Activated CD8-positive, alpha-beta memory T cell treated with anti-CD3 and anti-CD28 coated beads, Interleukin-2, amount 10 ng/mL, durations not matched to agents 7 days and 5 days (primary cell): ENCODE results near the gene TMEM92. TPM values are rescaled to one million over a fixed set of nuclear protein-coding genes. Genes with fewer than 3 reads are reported as not detected.

ENCODE experiments used
- ATAC-seq: fragments of 150-1000 bp; cut with Tn5 transposase; one replicate; pipeline ENCODE4 v1.10.0; 2021; ENCODE audit warnings: moderate library complexity
- CTCF ChIA-PET: fragments of 350-600 bp; sonication (Branson Sonifier 250); formaldehyde crosslinking; loops from one replicate; lab custom pipeline; 2021; ENCODE audit warnings: antibody characterized with exemption; lab: Charles Lee
- DNase-seq: peaks from one replicate; pipeline ENCODE4 v3.0.0-alpha.2; 2020
- H3K27ac Mint-ChIP-seq: one replicate; pipeline ENCODE4 v1.8.0; 2021; ENCODE audit warnings: mild to moderate bottlenecking, mixed read lengths
- H3K27me3 Mint-ChIP-seq: one replicate; pipeline ENCODE4 v1.8.0; 2021; ENCODE audit warnings: mixed read lengths
- H3K36me3 Mint-ChIP-seq: one replicate; pipeline ENCODE4 v1.8.0; 2021; ENCODE audit warnings: mild to moderate bottlenecking, mixed read lengths
- H3K4me1 Mint-ChIP-seq: one replicate; pipeline ENCODE4 v1.8.0; 2021; ENCODE audit warnings: mixed read lengths
- H3K4me3 Mint-ChIP-seq: one replicate; pipeline ENCODE4 v1.8.0; 2021; ENCODE audit warnings: mild to moderate bottlenecking, moderate library complexity, mixed read lengths
- H3K9me3 Mint-ChIP-seq: one replicate; pipeline ENCODE4 v1.8.0; 2022; ENCODE audit warnings: low read depth, mixed read lengths
- total RNA-seq, 2 experiments: library from RNA; stranded (reverse); gene quantifications; one replicate each; pipeline ENCODE4 v1.2.3, GENCODE V29; 2021

Gene TMEM92
- total RNA-seq, 2 experiments from 2014 or later: 0.07 to 0.09 TPM

DNA sequence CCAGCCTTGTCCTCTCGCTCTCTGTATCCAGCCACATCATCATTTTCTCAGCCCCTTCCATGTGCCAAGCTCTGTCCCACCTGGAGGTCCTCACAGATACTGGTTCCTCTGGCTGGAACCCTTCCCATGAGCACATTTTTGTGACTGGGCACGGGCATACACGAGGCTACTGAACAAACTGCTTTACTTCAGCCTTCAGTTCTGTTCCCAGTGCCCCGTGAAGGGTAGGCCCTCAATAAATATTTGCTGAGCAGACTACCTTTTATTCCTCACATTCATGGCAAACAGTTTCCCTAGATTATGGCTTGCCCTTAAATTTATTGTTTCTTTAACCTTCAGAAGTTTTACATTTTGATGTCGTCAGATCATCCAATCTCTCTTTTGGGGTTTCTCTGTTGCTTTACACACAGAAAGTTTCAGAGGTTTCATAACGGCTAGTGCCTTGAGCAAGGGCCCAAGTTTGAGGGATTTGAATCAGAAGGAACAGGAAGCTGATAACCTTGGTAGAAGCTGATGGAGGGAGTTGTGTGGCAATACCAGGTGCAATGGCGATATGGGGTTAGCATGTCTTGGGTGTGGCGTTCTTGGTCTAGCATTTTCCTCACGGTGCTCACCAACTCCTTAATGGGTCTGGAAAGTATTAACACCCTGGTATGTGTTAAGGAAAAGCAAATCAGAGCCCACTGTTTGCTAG, 27.8 kb downstream of the TMEM92 start:
- CTCF ChIA-PET: interaction anchor here (0.6 to 2.0 kb wide), 6 partner anchors 13 to 102 kb away, joined by 3 to 13 read pairs (median 4); partner anchors contain the start of gene COL1A1
- Mint-ChIP-seq H3K4me1 (peaks cover 12% of the 10 kb centered on the region), H3K9me3 (no peaks in the 10 kb centered on the region), H3K27me3 (peaks cover 5% of the 10 kb centered on the region), H3K4me3 (no peak overlapping the region), H3K27ac (peak overlapping the region; percentile 54), H3K36me3 (no peaks in the 10 kb centered on the region)
- no peak for DNase-seq
- ATAC-seq: no peak

GRCh38 chr17:50303051-50303450, 28.8 kb downstream of the TMEM92 start:
- Mint-ChIP-seq H3K4me3 (no peak overlapping the region), H3K27ac (no peak overlapping the region), H3K36me3 (no peaks in the 10 kb centered on the region), H3K9me3 (no peaks in the 10 kb centered on the region), H3K27me3 (peaks cover 7% of the 10 kb centered on the region), H3K4me1 (peaks cover 12% of the 10 kb centered on the region)
- DNase-seq (no peak), ATAC-seq (no peak)
- CTCF ChIA-PET: interaction anchor here (0.8 to 2.0 kb wide), 3 partner anchors 30 to 102 kb away, joined by 3 to 13 read pairs (median 3); partner anchors contain the start of gene COL1A1

DNA sequence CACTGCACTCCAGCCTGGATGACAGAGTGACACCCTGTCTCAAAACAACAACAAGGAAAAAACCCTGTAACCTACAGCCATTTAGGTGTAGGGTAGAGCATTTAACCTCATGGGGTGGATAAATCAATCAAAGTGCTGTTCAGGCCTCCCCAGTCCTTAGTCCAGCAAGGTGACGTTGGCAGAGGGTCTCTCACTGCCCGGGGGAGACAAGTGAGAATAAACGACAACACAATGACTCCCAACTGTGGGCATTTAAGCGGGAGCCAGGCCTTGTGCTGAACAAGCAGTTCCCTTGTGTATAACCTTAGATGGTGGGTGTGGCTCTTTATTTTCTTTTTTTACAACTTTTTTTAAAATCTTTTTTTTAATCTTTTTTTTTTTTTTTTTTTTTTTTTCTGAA, 29.3 kb downstream of the TMEM92 start:
- no peaks in the 10 kb centered on the region for H3K36me3 Mint-ChIP-seq
- H3K27ac Mint-ChIP-seq: no peak overlapping the region
- no peaks in the 10 kb centered on the region for H3K9me3 Mint-ChIP-seq
- no peak for ATAC-seq
- peaks cover 7% of the 10 kb centered on the region for H3K27me3 Mint-ChIP-seq
- CTCF ChIA-PET: interaction anchor here (0.8 to 2.0 kb wide), 2 partner anchors 30 to 102 kb away, joined by 3 to 13 read pairs; partner anchors contain the start of gene COL1A1
- no peak overlapping the region for H3K4me3 Mint-ChIP-seq
- no peak for DNase-seq
- peaks cover 12% of the 10 kb centered on the region for H3K4me1 Mint-ChIP-seq

GRCh38 chr17:50304781-50305404, 30.6 kb downstream of the TMEM92 start:
- H3K27me3 Mint-ChIP-seq: peaks cover 7% of the 10 kb centered on the region
- DNase-seq: no peak
- H3K36me3 Mint-ChIP-seq: no peaks in the 10 kb centered on the region
- H3K9me3 Mint-ChIP-seq: no peaks in the 10 kb centered on the region
- peaks cover 16% of the 10 kb centered on the region for H3K4me1 Mint-ChIP-seq
- no peak overlapping the region for H3K4me3 Mint-ChIP-seq
- CTCF ChIA-PET: interaction anchor here (2.7 kb wide), 1 partner anchor 104 kb away, joined by 22 read pairs; the partner anchor contains the start of gene COL1A1
- no peak for ATAC-seq
- no peak overlapping the region for H3K27ac Mint-ChIP-seq

DNA sequence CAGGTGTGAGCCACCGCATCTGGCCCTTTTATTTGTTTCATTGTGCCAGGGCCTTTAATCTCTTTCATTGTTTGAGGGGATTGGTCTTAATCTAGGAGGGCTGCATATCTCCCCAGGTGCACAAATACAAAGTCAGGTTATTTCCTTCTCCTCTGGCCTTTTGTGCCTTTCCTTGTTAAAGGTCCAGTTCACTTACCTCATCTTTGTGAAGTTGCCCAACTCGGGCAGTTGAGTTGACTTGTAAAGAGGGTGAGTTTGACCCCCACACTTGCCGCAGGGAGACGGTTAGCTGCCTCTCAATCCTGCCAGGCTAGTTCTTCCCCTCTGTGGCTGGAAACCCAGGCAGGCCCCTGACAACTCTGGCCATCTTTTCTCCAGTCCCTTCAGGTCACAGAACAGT, 33.4 kb downstream of the TMEM92 start:
- H3K9me3 Mint-ChIP-seq: no peaks in the 10 kb centered on the region
- ATAC-seq (no peak), DNase-seq (no peak)
- peaks cover 17% of the 10 kb centered on the region for H3K4me1 Mint-ChIP-seq
- CTCF ChIA-PET: interaction anchor here (0.7 to 1.6 kb wide), 3 partner anchors 14 to 107 kb away, joined by 3 read pairs; no protein-coding TSS in a partner anchor
- H3K27ac Mint-ChIP-seq: no peak overlapping the region
- no peaks in the 10 kb centered on the region for H3K36me3 Mint-ChIP-seq
- H3K4me3 Mint-ChIP-seq: no peak overlapping the region
- peaks cover 5% of the 10 kb centered on the region for H3K27me3 Mint-ChIP-seq

DNA sequence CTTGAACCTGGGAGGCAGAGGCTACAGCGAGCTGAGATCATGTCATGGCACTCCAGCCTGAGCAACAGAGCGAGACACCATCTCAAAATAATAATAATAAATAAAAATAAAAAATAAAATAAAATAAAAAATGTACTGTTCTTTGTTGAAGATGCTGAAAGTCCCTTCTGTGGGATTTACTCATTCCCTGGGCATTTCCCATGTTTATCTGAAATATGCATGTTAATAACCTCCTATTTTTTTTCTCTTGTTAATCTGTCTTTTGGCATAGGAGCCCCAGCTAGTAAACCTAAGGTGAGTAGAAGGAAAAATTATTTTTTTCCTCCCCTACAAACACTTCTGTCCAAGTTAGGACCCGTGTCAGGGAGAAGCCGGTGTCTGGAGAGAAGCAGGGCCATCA, 34.4 kb downstream of the TMEM92 start:
- Mint-ChIP-seq H3K4me1 (peaks cover 17% of the 10 kb centered on the region), H3K27ac (no peak overlapping the region), H3K36me3 (no peaks in the 10 kb centered on the region), H3K27me3 (peaks cover 8% of the 10 kb centered on the region), H3K9me3 (no peaks in the 10 kb centered on the region), H3K4me3 (no peak overlapping the region)
- DNase-seq (no peak), ATAC-seq (no peak)
- CTCF ChIA-PET: interaction anchor here (1.0 to 1.6 kb wide), 4 partner anchors 19 to 108 kb away, joined by 3 read pairs; no protein-coding TSS in a partner anchor

DNA sequence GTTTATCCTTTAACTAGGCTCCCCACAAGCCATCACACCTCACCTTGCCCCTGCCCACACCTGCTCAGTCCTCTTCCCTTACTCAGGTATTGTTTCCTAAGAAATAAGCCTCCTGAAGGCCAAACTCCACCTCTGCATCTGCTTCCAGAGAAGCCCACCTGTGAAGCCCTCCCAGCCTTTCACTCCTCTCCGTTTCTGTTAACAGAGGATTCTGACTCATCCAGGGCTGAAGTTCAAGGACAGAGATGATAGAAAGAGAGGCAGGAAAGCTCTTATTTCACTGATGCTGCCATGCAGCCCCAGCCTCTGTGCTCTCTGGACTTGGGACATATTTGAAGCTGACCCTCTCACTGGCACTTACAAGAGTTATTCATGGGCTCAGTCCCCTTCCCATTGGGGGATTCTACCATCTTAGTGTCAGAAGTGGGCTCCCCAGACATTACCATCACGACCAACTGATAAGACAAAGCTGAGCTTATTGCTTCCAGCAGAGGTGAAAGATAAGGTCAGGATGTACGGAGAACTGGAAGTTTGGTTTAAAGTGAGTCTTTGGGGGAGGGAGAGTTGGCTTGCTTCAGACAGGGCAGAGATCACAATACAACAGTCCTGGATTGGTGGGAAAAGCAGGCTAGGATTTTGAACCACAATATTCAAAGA, 36.3 kb downstream of the TMEM92 start:
- peaks cover 11% of the 10 kb centered on the region for H3K27me3 Mint-ChIP-seq
- peaks cover 14% of the 10 kb centered on the region for H3K4me1 Mint-ChIP-seq
- no peaks in the 10 kb centered on the region for H3K9me3 Mint-ChIP-seq
- no peak overlapping the region for H3K4me3 Mint-ChIP-seq
- ATAC-seq (no peak), DNase-seq (no peak)
- H3K36me3 Mint-ChIP-seq: no peaks in the 10 kb centered on the region
- CTCF ChIA-PET: interaction anchor here (1.2 to 2.1 kb wide), 2 partner anchors 13 to 98 kb away, joined by 3 to 9 read pairs; no protein-coding TSS in a partner anchor
- H3K27ac Mint-ChIP-seq: peak overlapping the region; percentile 59

DNA sequence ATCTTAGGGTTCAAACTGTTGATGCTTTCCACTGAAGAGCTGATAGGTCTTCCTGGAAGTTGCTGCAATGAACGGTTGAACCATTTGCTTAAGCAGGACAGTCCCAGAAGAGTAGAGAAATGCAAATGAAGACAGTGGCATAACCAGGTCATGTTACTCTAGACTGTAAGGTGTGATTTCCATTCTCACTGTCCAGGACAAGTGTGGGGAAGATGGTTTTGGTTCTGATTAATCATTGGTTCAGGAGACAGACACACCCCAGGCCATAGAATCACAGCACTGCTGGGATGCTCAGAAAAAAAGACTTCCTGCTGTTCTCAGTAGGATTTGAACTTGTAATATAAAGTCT, 36.8 kb downstream of the TMEM92 start:
- no peaks in the 10 kb centered on the region for H3K9me3 Mint-ChIP-seq
- H3K27me3 Mint-ChIP-seq: peaks cover 11% of the 10 kb centered on the region
- H3K4me1 Mint-ChIP-seq: peaks cover 14% of the 10 kb centered on the region
- no peak overlapping the region for H3K27ac Mint-ChIP-seq
- CTCF ChIA-PET: interaction anchor here (1.2 to 2.1 kb wide), 3 partner anchors 13 to 110 kb away, joined by 3 to 9 read pairs (median 4); partner anchors contain the start of gene COL1A1
- DNase-seq (no peak), ATAC-seq (no peak)
- H3K36me3 Mint-ChIP-seq: no peaks in the 10 kb centered on the region
- H3K4me3 Mint-ChIP-seq: no peak overlapping the region

- ATAC-seq (no peak), DNase-seq (no peak)
- H3K36me3 Mint-ChIP-seq: no peaks in the 10 kb centered on the region
- H3K4me3 Mint-ChIP-seq: no peak overlapping the region
- H3K9me3 Mint-ChIP-seq: no peaks in the 10 kb centered on the region
- CTCF ChIA-PET: interaction anchor here (0.8 to 1.4 kb wide), 3 partner anchors 15 to 110 kb away, joined by 3 to 4 read pairs (median 3); partner anchors contain the start of gene COL1A1
- peaks cover 11% of the 10 kb centered on the region for H3K27me3 Mint-ChIP-seq
- H3K27ac Mint-ChIP-seq: no peak overlapping the region
- peaks cover 14% of the 10 kb centered on the region for H3K4me1 Mint-ChIP-seq
Observed at GRCh38 chr17:50311483-50311882, 37.2 kb downstream of the TMEM92 start.

DNA sequence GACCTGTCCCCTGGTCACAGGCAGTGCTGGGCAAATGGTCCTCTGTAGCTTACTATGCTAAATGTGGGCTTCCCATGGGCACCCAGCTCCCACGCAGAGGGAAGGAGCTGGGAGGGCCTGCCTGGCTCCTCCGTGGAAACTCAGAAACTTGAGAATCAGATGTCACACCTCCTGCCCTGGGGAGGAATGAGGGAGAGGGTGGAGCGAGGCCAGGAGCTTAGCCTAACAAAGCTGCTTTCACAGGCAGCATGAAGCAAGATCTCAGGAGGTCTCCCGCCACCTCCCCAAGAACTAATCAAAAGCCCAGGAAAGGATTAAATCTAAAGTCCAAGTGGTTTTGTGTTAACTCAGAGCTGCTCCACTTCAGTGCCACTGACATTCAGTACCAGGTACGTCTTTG, 38.0 kb downstream of the TMEM92 start:
- Mint-ChIP-seq H3K27me3 (peaks cover 11% of the 10 kb centered on the region), H3K36me3 (no peaks in the 10 kb centered on the region), H3K27ac (no peak overlapping the region), H3K9me3 (no peaks in the 10 kb centered on the region), H3K4me1 (peaks cover 14% of the 10 kb centered on the region), H3K4me3 (no peak overlapping the region)
- CTCF ChIA-PET: interaction anchor here (0.8 to 1.4 kb wide), 2 partner anchors 15 to 111 kb away, joined by 3 to 4 read pairs; partner anchors contain the start of gene COL1A1
- no peak for ATAC-seq
- DNase-seq: no peak

GRCh38 chr17:50314456-50315011, 40.3 kb downstream of the TMEM92 start:
- H3K9me3 Mint-ChIP-seq: no peaks in the 10 kb centered on the region
- ATAC-seq (no peak), DNase-seq (no peak)
- no peak overlapping the region for H3K27ac Mint-ChIP-seq
- peaks cover 10% of the 10 kb centered on the region for H3K27me3 Mint-ChIP-seq
- H3K4me3 Mint-ChIP-seq: no peak overlapping the region
- no peaks in the 10 kb centered on the region for H3K36me3 Mint-ChIP-seq
- peaks cover 11% of the 10 kb centered on the region for H3K4me1 Mint-ChIP-seq
- CTCF ChIA-PET: no interaction called here

DNA sequence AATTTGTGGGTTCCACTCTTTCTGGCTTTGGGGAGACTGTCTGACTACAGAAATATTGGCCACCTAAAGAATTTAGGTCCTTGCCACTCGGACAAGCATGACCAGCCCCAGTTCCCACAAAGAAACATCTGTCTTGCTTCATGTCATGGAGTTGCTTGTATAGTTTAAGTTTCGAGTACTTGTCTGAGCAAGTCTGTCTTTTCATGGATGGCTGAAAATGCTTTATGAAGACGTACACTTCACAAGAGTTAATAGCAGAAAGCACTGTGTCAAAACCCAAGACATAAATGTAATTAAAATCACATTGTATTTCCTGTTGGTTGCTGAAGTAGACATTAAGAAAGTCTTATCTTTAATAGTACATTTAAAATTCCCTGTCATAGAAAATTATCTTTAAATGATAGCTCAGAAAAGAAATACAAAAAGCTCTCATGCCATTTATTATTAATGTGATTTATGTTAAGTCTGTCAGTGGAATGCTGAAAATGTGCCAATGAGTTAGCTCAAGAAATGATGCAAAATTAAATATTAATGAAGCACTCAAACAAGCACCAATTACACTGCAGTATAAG, 41.8 kb downstream of the TMEM92 start:
- no peak for DNase-seq
- Mint-ChIP-seq H3K27ac (no peak overlapping the region), H3K27me3 (peaks cover 10% of the 10 kb centered on the region), H3K36me3 (no peaks in the 10 kb centered on the region), H3K4me3 (no peak overlapping the region), H3K9me3 (no peaks in the 10 kb centered on the region), H3K4me1 (peaks cover 2% of the 10 kb centered on the region)
- no peak for ATAC-seq
- CTCF ChIA-PET: interaction anchor here (0.8 to 1.4 kb wide), 4 partner anchors 18 to 115 kb away, joined by 3 to 6 read pairs (median 4); partner anchors contain the start of genes COL1A1 and LRRC59
